Type B pancreatic cell (in vitro differentiated cells): ENCODE measurements around the gene PCNT. TPM values are rescaled to one million over a fixed set of nuclear protein-coding genes. Genes with fewer than 3 reads are reported as not detected.

Source experiments
- DNase-seq: peaks from one replicate; pipeline ENCODE4 v3.0.0; 2021; ENCODE audit warnings: mixed read lengths; ENCODE audit not compliant: unreplicated experiment; ENCODE audit errors: extremely low spot score
- H3K27ac Mint-ChIP-seq: 2 replicates; pipeline ENCODE4 v1.8.0; 2021; ENCODE audit warnings: mild to moderate bottlenecking, mixed read lengths
- H3K27me3 Mint-ChIP-seq: 2 replicates; pipeline ENCODE4 v1.8.0; 2021; ENCODE audit warnings: mixed read lengths
- H3K36me3 Mint-ChIP-seq: 2 replicates; pipeline ENCODE4 v1.8.0; 2021; ENCODE audit warnings: mixed read lengths
- H3K4me1 Mint-ChIP-seq: one replicate; pipeline ENCODE4 v1.8.0; 2021; ENCODE audit warnings: mixed read lengths; ENCODE audit not compliant: unreplicated experiment
- H3K4me3 Mint-ChIP-seq: 2 replicates; pipeline ENCODE4 v1.8.0; 2021; ENCODE audit warnings: mild to moderate bottlenecking, mixed read lengths
- H3K9me3 Mint-ChIP-seq: 2 replicates; pipeline ENCODE4 v1.8.0; 2021; ENCODE audit warnings: mixed read lengths
- CTCF ChIP-seq: fragments of 200-600 bp; sonication (generic); conservative IDR thresholded peaks from 2 replicates; pipeline ENCODE4 v1.5.0; 2021; ENCODE audit warnings: antibody characterized with exemption, mild to moderate bottlenecking
- total RNA-seq: library from RNA; stranded (reverse); gene quantifications from 2 replicates; pipeline ENCODE4 v1.2.1, GENCODE V29; 2021; ENCODE audit warnings: low replicate concordance

Gene PCNT
- total RNA-seq, 1 donor from 2014 or later: 50.3 TPM

- Mint-ChIP-seq H3K36me3 (peaks cover 9% of the 10 kb centered on the region), H3K9me3 (no peaks in the 10 kb centered on the region), H3K27ac (no peak overlapping the region), H3K4me3 (no peak overlapping the region), H3K27me3 (no peaks in the 10 kb centered on the region), H3K4me1 (peaks cover 8% of the 10 kb centered on the region)
- no peak for DNase-seq
- no peak for TF ChIP-seq CTCF
These were observed 141.7 kb downstream of the PCNT start for GRCh38 chr21:46465651-46466050.

- Mint-ChIP-seq H3K9me3 (no peaks in the 10 kb centered on the region), H3K4me1 (peaks cover 5% of the 10 kb centered on the region), H3K4me3 (no peak overlapping the region), H3K27ac (no peak overlapping the region), H3K27me3 (no peaks in the 10 kb centered on the region), H3K36me3 (peaks cover 2% of the 10 kb centered on the region)
- no peak for DNase-seq
- no peak for TF ChIP-seq CTCF
These were observed 144.3 kb downstream of the PCNT start for GRCh38 chr21:46468108-46468774.

- peaks cover 3% of the 10 kb centered on the region for H3K36me3 Mint-ChIP-seq
- no peak overlapping the region for H3K4me3 Mint-ChIP-seq
- peaks cover 5% of the 10 kb centered on the region for H3K4me1 Mint-ChIP-seq
- DNase-seq: no peak
- H3K9me3 Mint-ChIP-seq: no peaks in the 10 kb centered on the region
- no peaks in the 10 kb centered on the region for H3K27me3 Mint-ChIP-seq
- no peak for TF ChIP-seq CTCF
- H3K27ac Mint-ChIP-seq: no peak overlapping the region
These were observed 145.3 kb downstream of the PCNT start for GRCh38 chr21:46469275-46469674.

- Mint-ChIP-seq H3K9me3 (peaks cover 4% of the 10 kb centered on the region), H3K36me3 (peaks cover 8% of the 10 kb centered on the region), H3K4me1 (peaks cover 5% of the 10 kb centered on the region), H3K4me3 (no peak overlapping the region), H3K27ac (no peak overlapping the region), H3K27me3 (no peaks in the 10 kb centered on the region)
- no peak for TF ChIP-seq CTCF
- no peak for DNase-seq
These were observed 147.6 kb downstream of the PCNT start for GRCh38 chr21:46471514-46471913.

- Mint-ChIP-seq H3K36me3 (peaks cover 12% of the 10 kb centered on the region), H3K4me1 (peaks cover 5% of the 10 kb centered on the region), H3K27me3 (no peaks in the 10 kb centered on the region), H3K4me3 (no peak overlapping the region), H3K9me3 (peaks cover 4% of the 10 kb centered on the region), H3K27ac (no peak overlapping the region)
- no peak for DNase-seq
- no peak for TF ChIP-seq CTCF
These were observed 148.3 kb downstream of the PCNT start for GRCh38 chr21:46472246-46472645.
